Right lobe of liver (tissue), 4 donors: ENCODE measurements around the gene HGS.

Source experiments
- POLR2A ChIP-seq: fragments of 450-650 bp; IDR thresholded peaks from one replicate; pipeline ENCODE4 v1.6.1; 2017; ENCODE audit warnings: antibody characterized with exemption, mild to moderate bottlenecking
- TF ChIP-seq, protein P1 (sequence below), 4 donors: fragments of 200-600 bp in 3 of 4; fragments of 450-650 bp in 1 of 4; IDR thresholded peaks; one replicate each; pipeline versions ENCODE4 v1.5.1 to v1.8.0; 2016 to 2022; ENCODE audit warnings: antibody characterized with exemption in 4 of 4, mild to moderate bottlenecking in 2 of 4
- donor health status: DM: no; HTN: no; CAD: no.
- donor health status: DM: no; HTN: no; CAD: no.
- donor health status: DM: no; HTN: yes; CAD: no.

DNA sequence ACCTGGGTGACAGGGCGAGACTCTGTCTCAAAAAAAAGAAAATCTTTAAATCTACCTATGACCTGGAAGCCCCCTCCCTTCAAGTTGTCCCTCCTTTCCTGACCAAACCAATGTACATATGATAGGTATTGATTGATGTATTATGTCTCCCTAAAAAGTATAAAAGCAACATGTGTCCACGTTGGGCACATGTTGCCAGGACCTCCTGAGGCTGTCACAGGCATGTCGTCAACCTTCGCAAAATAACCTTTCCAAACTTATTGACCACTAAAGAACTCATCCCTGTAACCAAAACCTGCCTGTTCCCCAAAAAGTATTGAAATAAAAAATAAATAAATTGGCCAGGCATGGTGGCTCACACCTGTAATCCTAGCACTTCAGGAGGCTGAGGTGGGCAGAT is 21.8 kb upstream of the HGS start:
- TF ChIP-seq, protein P1, sequence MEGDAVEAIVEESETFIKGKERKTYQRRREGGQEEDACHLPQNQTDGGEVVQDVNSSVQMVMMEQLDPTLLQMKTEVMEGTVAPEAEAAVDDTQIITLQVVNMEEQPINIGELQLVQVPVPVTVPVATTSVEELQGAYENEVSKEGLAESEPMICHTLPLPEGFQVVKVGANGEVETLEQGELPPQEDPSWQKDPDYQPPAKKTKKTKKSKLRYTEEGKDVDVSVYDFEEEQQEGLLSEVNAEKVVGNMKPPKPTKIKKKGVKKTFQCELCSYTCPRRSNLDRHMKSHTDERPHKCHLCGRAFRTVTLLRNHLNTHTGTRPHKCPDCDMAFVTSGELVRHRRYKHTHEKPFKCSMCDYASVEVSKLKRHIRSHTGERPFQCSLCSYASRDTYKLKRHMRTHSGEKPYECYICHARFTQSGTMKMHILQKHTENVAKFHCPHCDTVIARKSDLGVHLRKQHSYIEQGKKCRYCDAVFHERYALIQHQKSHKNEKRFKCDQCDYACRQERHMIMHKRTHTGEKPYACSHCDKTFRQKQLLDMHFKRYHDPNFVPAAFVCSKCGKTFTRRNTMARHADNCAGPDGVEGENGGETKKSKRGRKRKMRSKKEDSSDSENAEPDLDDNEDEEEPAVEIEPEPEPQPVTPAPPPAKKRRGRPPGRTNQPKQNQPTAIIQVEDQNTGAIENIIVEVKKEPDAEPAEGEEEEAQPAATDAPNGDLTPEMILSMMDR (IDR thresholded peaks at IDR 0.05): no peak
- TF ChIP-seq POLR2A: no peak
